H1 (cell line): Measurements from ENCODE around the gene TMCC3. TPM values are rescaled to one million over a fixed set of nuclear protein-coding genes. Genes with fewer than 3 reads are reported as not detected.

ENCODE experiments used
- CTCF ChIA-PET: fragments of 300-600 bp; sonication (Branson Sonifier 250); formaldehyde crosslinking; loops from one replicate; lab custom pipeline; 2021; ENCODE audit not compliant: partially characterized antibody; lab: Charles Lee
- POLR2A ChIA-PET: fragments of 300-600 bp; sonication (Branson Sonifier 250); formaldehyde crosslinking; loops from one replicate; lab custom pipeline; 2021; ENCODE audit warnings: inconsistent platforms; ENCODE audit not compliant: partially characterized antibody; lab: Charles Lee
- DNase-seq, 2 experiments: peaks; one replicate each; pipeline versions ENCODE4 v3.0.0 to v3.0.0-alpha.2; 2010 to 2022; ENCODE audit warnings: low spot score in 2 of 2, low read depth in 1 of 2, mixed read lengths in 1 of 2
- FAIRE-seq: peaks from 2 replicates; lab custom pipeline; 2011; peaks lifted over from hg19 to GRCh38; lab: Jason Lieb, UNC
- H2AFZ ChIP-seq: 2 replicates; pipeline ENCODE4 v1.8.1; 2012; ENCODE audit warnings: low read length, inconsistent platforms
- H2AK5ac ChIP-seq: 2 replicates; pipeline ENCODE4 v1.6.1; 2013; ENCODE audit warnings: low read depth, low read length
- H2BK120ac ChIP-seq: replicated peaks from 2 replicates; pipeline ENCODE3; 2013; ENCODE audit warnings: low read depth, low read length, inconsistent platforms
- H2BK12ac ChIP-seq: 2 replicates; pipeline ENCODE4 v1.6.1; 2013; ENCODE audit warnings: low read depth, low read length
- H2BK15ac ChIP-seq: 2 replicates; pipeline ENCODE4 v1.6.1; 2013; ENCODE audit warnings: low read length
- H2BK20ac ChIP-seq: 2 replicates; pipeline ENCODE4 v1.6.1; 2013; ENCODE audit warnings: low read length
- H2BK5ac ChIP-seq: 2 replicates; pipeline ENCODE4 v1.6.1; 2013; ENCODE audit warnings: low read depth, low read length
- H3K14ac ChIP-seq: 2 replicates; pipeline ENCODE4 v1.6.1; 2013; ENCODE audit warnings: inconsistent platforms; ENCODE audit not compliant: insufficient read length
- H3K18ac ChIP-seq: 2 replicates; pipeline ENCODE4 v1.6.1; 2013; ENCODE audit warnings: low read length; ENCODE audit errors: extremely low read depth
- H3K23ac ChIP-seq: 2 replicates; pipeline ENCODE4 v1.6.1; 2013; ENCODE audit warnings: inconsistent platforms; ENCODE audit not compliant: insufficient read length
- H3K23me2 ChIP-seq: 2 replicates; pipeline ENCODE4 v1.6.1; 2013; ENCODE audit warnings: low read depth, low read length
- H3K27ac ChIP-seq: 2 replicates; pipeline ENCODE4 v1.6.1; 2011; ENCODE audit warnings: low read depth, low read length, inconsistent platforms
- H3K27me3 ChIP-seq, 4 experiments: replicated peaks in 1 of 4; 1 replicate in 1 of 4; 2 replicates in 3 of 4; pipeline versions ENCODE4 v1.6.1 to v1.8.1; 2011 to 2013; ENCODE audit warnings: low read length in 3 of 4, mild to moderate bottlenecking in 3 of 4, inconsistent platforms in 2 of 4, mixed read lengths in 2 of 4, moderate library complexity in 1 of 4; ENCODE audit not compliant: control insufficient read depth in 3 of 4, insufficient read depth in 3 of 4; ENCODE audit errors: extremely low read depth in 1 of 4
- H3K36me3 ChIP-seq, 4 experiments: 2 replicates each; pipeline versions ENCODE4 v1.6.1 to v1.8.1; 2011 to 2013; ENCODE audit warnings: mild to moderate bottlenecking in 4 of 4, low read length in 3 of 4, moderate library complexity in 2 of 4, control low read depth in 1 of 4, inconsistent platforms in 1 of 4; ENCODE audit not compliant: insufficient read depth in 4 of 4, control insufficient read depth in 2 of 4
- H3K4ac ChIP-seq: replicated peaks from 2 replicates; pipeline ENCODE3; 2013; ENCODE audit warnings: low read length, low read depth, mixed read lengths, inconsistent platforms; ENCODE audit not compliant: insufficient read length
- H3K4me1 ChIP-seq, 4 experiments: replicated peaks in 1 of 4; 1 replicate in 1 of 4; 2 replicates in 3 of 4; pipeline versions ENCODE4 v1.6.1 to v1.8.1; 2011 to 2013; ENCODE audit warnings: low read length in 3 of 4, inconsistent platforms in 2 of 4, mixed read lengths in 1 of 4; ENCODE audit not compliant: insufficient read depth in 4 of 4, control insufficient read depth in 3 of 4
- H3K4me2 ChIP-seq, 2 experiments: 2 replicates each; pipeline versions ENCODE4 v1.6.1 to v1.8.1; 2011 to 2013; ENCODE audit warnings: low read depth in 2 of 2, low read length in 2 of 2, control low read depth in 1 of 2, inconsistent platforms in 1 of 2, mild to moderate bottlenecking in 1 of 2; ENCODE audit not compliant: insufficient read depth in 1 of 2
- H3K4me3 ChIP-seq, 4 experiments: fragments of 200-600, 300-600 bp in 1 of 4; sonication (generic), shearing (Covaris generic), sonication (Bioruptor Twin) in 1 of 4; 2 replicates each; pipeline versions ENCODE4 v1.5.1 to v1.8.1; 2011 to 2016; ENCODE audit warnings: low read length in 4 of 4, low read depth in 3 of 4, control low read depth in 2 of 4, inconsistent platforms in 2 of 4, mild to moderate bottlenecking in 2 of 4, mixed read lengths in 1 of 4, moderate library complexity in 1 of 4; ENCODE audit not compliant: insufficient read depth in 2 of 4; ENCODE audit errors: extremely low read depth in 1 of 4
- H3K56ac ChIP-seq: replicated peaks from 2 replicates; pipeline ENCODE3; 2013; ENCODE audit warnings: low read depth, mild to moderate bottlenecking, mixed read lengths, low read length, inconsistent platforms; ENCODE audit not compliant: insufficient read length
- H3K79me1 ChIP-seq: 2 replicates; pipeline ENCODE4 v1.6.1; 2013; ENCODE audit warnings: low read depth, low read length, control low read depth
- H3K79me2 ChIP-seq, 2 experiments: 2 replicates each; pipeline versions ENCODE4 v1.6.1 to v1.8.1; 2012 to 2013; ENCODE audit warnings: low read length in 2 of 2, mild to moderate bottlenecking in 2 of 2, inconsistent platforms in 1 of 2; ENCODE audit not compliant: insufficient read depth in 2 of 2, control insufficient read depth in 1 of 2
- H3K9ac ChIP-seq, 4 experiments: replicated peaks in 1 of 4; 1 replicate in 1 of 4; 2 replicates in 3 of 4; pipeline versions ENCODE4 v1.6.1 to v1.8.1; 2011 to 2013; ENCODE audit warnings: low read depth in 3 of 4, low read length in 3 of 4, control low read depth in 2 of 4, mild to moderate bottlenecking in 2 of 4, moderate library complexity in 2 of 4, inconsistent platforms in 1 of 4; ENCODE audit errors: extremely low read depth in 1 of 4
- H3K9me3 ChIP-seq, 2 experiments: 2 replicates each; pipeline versions ENCODE4 v1.6.1 to v1.8.1; 2012 to 2013; ENCODE audit warnings: mild to moderate bottlenecking in 2 of 2, moderate library complexity in 2 of 2, control low read depth in 1 of 2, inconsistent platforms in 1 of 2, low read depth in 1 of 2, low read length in 1 of 2, mixed read lengths in 1 of 2; ENCODE audit not compliant: insufficient read depth in 2 of 2
- H4K20me1 ChIP-seq, 2 experiments: replicated peaks in 1 of 2; 2 replicates each; pipeline versions ENCODE3 to v1.8.1; 2011 to 2013; ENCODE audit warnings: inconsistent platforms in 2 of 2, low read length in 2 of 2, mild to moderate bottlenecking in 1 of 2; ENCODE audit not compliant: insufficient read depth in 2 of 2, control insufficient read depth in 1 of 2
- H4K5ac ChIP-seq: 2 replicates; pipeline ENCODE4 v1.6.1; 2013; ENCODE audit warnings: low read length, low read depth, mixed read lengths, inconsistent platforms; ENCODE audit not compliant: insufficient read length
- H4K8ac ChIP-seq: 2 replicates; pipeline ENCODE4 v1.8.0; 2013; ENCODE audit warnings: mild to moderate bottlenecking, moderate library complexity, low read length, inconsistent platforms; ENCODE audit not compliant: insufficient read depth; ENCODE audit errors: extremely low read depth
- H4K91ac ChIP-seq: replicated peaks from 2 replicates; pipeline ENCODE3; 2013; ENCODE audit warnings: low read length, mixed read lengths, inconsistent platforms; ENCODE audit not compliant: insufficient read length
- ASH2L ChIP-seq: fragments of 200-600, 300-600 bp; sonication (generic); IDR thresholded peaks from one replicate; pipeline ENCODE4 v1.7.1; 2017; ENCODE audit warnings: low read length
- GABPA ChIP-seq: IDR thresholded peaks from 2 replicates; pipeline ENCODE4 v1.6.1; 2011; ENCODE audit warnings: mild to moderate bottlenecking, low read length, moderate library complexity, borderline replicate concordance; ENCODE audit not compliant: insufficient read depth
- MAFK ChIP-seq: IDR thresholded peaks from 2 replicates; pipeline ENCODE4 v1.6.1; 2012; ENCODE audit warnings: low read depth, mild to moderate bottlenecking, improper control_type of control experiment, low read length
- RAD21 ChIP-seq, 2 experiments: IDR thresholded peaks in 1 of 2; conservative IDR thresholded peaks in 1 of 2; 2 replicates each; pipeline ENCODE4 v1.6.1; 2011; ENCODE audit warnings: low read depth in 2 of 2, low read length in 2 of 2, improper control_type of control experiment in 1 of 2, inconsistent platforms in 1 of 2, mild to moderate bottlenecking in 1 of 2, moderate library complexity in 1 of 2
- SP1 ChIP-seq: IDR thresholded peaks from 2 replicates; pipeline ENCODE4 v1.6.1; 2011; ENCODE audit warnings: low read depth, low read length
- WGBS, 2 experiments: shearing (Covaris generic) in 1 of 2; methylation state at CpG; one replicate each; pipeline versions ENCODE4 v1.1.6 to v1.1.7; 2013 to 2015; ENCODE audit warnings: low lambda C conversion rate in 2 of 2, mixed read lengths in 2 of 2, inconsistent platforms in 1 of 2, low coverage in 1 of 2, missing lambda C conversion rate in 1 of 2; ENCODE audit not compliant: insufficient replicate concordance in 2 of 2, insufficient coverage in 1 of 2, insufficient read length in 1 of 2; ENCODE audit errors: extremely low coverage in 1 of 2, missing lambda C conversion rate in 1 of 2; 5-methylcytosine and 5-hydroxymethylcytosine counted together
- polyA plus RNA-seq, 7 experiments: library from polyadenylated mRNA; depleted of rRNA in 3 of 7; stranded (reverse) in 5 of 7; unstranded in 2 of 7; fragments of >200 nt in 5 of 7; fragments of 200-250 nt in 2 of 7; gene quantifications; 1 replicate in 5 of 7; 2 replicates in 1 of 7; 4 replicates in 1 of 7; pipeline versions ENCODE4 v1.2.1 to v1.2.3, GENCODE V29; 2011 to 2013; ENCODE audit warnings: missing spikeins in 2 of 7, mixed read lengths in 2 of 7
- total RNA-seq: library from RNA; stranded (reverse); fragmentation: NEBNext Ultra II Directional; extraction: Animal tissue kit (Norgen Biotek cat#: 25700); gene quantifications from 2 replicates; pipeline ENCODE4 v1.2.1, GENCODE V29; 2021

TMCC3 gene
- total and polyA plus RNA-seq, 2 of the 8 experiments (the other 6 are each of a cell fraction or from before 2014, with no cell fraction given) = 1.7 to 4.1 TPM

DNA sequence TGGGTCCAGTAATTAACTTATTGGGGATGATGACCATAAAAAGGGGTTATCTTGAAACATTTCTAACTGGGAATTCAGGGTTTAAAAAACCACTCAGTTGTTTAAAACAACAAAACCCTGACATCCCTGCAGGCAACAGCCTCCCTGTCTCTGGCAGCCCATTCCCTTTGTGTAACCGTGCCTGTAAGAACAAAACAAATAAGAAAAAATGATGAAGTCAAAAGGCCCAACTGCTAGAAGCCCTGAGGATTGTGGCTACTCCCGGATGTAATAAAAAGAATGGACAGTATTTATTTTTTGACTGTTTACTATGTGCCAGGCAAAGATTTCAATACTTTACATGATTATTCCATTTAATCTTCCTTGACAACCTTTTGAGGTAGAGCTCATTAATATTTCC is 75.3 kb downstream of the TMCC3 start:
- no peak overlapping the region for H3K4me2 ChIP-seq
- H3K27ac ChIP-seq = no peak overlapping the region
- H2BK20ac ChIP-seq = no peak overlapping the region
- no peaks in the 10 kb centered on the region for H3K79me2 ChIP-seq
- H2BK120ac ChIP-seq = no peak overlapping the region
- no peak overlapping the region for H3K14ac ChIP-seq
- H4K8ac ChIP-seq = no peak overlapping the region
- H3K9me3 ChIP-seq = no peaks in the 10 kb centered on the region
- H3K4me1 ChIP-seq = no peaks in the 10 kb centered on the region
- no peak overlapping the region for H4K5ac ChIP-seq
- H4K91ac ChIP-seq = no peak overlapping the region
- POLR2A ChIA-PET = no interaction called here
- no peak overlapping the region for H2AK5ac ChIP-seq
- no peak overlapping the region for H2BK12ac ChIP-seq
- FAIRE-seq = no peak
- no peaks in the 10 kb centered on the region for H3K27me3 ChIP-seq
- no peaks in the 10 kb centered on the region for H3K79me1 ChIP-seq
- DNase-seq = no peak
- no peaks in the 10 kb centered on the region for H3K23me2 ChIP-seq
- 92% methylated on average over 2 of the region's 2 CpGs; no CpG with 5 or more reads in 1 of the 2 experiments for WGBS, 2 experiments
- CTCF ChIA-PET = interaction anchor here (1.6 kb wide), 1 partner anchor 179 kb away, joined by 5 read pairs; no protein-coding TSS in a partner anchor
- no peaks in the 10 kb centered on the region for H4K20me1 ChIP-seq
- H3K18ac ChIP-seq = no peak overlapping the region
- no peak overlapping the region for H2BK5ac ChIP-seq
- no peak overlapping the region for H2AFZ ChIP-seq
- H3K23ac ChIP-seq = no peak overlapping the region
- H3K36me3 ChIP-seq = no peaks in the 10 kb centered on the region
- no peak overlapping the region for H3K56ac ChIP-seq
- H2BK15ac ChIP-seq = no peak overlapping the region
- H3K4me3 ChIP-seq = no peak overlapping the region
- H3K9ac ChIP-seq = no peak overlapping the region
- H3K4ac ChIP-seq = no peak overlapping the region
- TF ChIP-seq SP1 = no peak
- no peak for TF ChIP-seq GABPA
- no peak for TF ChIP-seq RAD21 (IDR thresholded peaks at IDR 0.05 in 1 of 2, conservative IDR thresholded peaks at IDR 0.05 in 1 of 2; ENCODE audit: low read depth in 2 of 2, low read length in 2 of 2)
- no peak for TF ChIP-seq ASH2L
- TF ChIP-seq MAFK = no peak
